Testis (tissue), 3 donors: ENCODE measurements around the gene ADAD2. TPM values are rescaled to one million over a fixed set of nuclear protein-coding genes. Genes with fewer than 3 reads are reported as not detected.
"Not testable (repeated sequence)": the region's sequence is repeated elsewhere in the genome, so short reads cannot be mapped to it uniquely, and the experiment has no call there.

Experiments
- DNase-seq: peaks from one replicate; pipeline ENCODE4 v3.0.0-alpha.2; 2019
- H3K27ac ChIP-seq, 2 donors: fragments of 200-600 bp; sonication (generic); one replicate each; pipeline ENCODE4 v1.5.1; 2019
- H3K27me3 ChIP-seq: fragments of 200-600 bp; sonication (generic); one replicate; pipeline ENCODE4 v1.5.1; 2019
- H3K36me3 ChIP-seq: fragments of 200-600 bp; sonication (generic); one replicate; pipeline ENCODE4 v1.5.1; 2017; ENCODE audit warnings: low read depth; ENCODE audit errors: missing control alignments
- H3K4me1 ChIP-seq: fragments of 200-600 bp; sonication (generic); one replicate; pipeline ENCODE4 v1.5.1; 2019
- H3K4me3 ChIP-seq, 2 donors: fragments of 200-600 bp; sonication (generic); one replicate each; pipeline ENCODE4 v1.5.1; 2017 to 2019
- H3K9me3 ChIP-seq: fragments of 200-600 bp; sonication (generic); one replicate; pipeline ENCODE4 v1.5.1; 2017
- POLR2A ChIP-seq: fragments of 450-650 bp; IDR thresholded peaks from one replicate; pipeline ENCODE4 v1.6.1; 2017; ENCODE audit warnings: antibody characterized with exemption, mild to moderate bottlenecking, moderate library complexity
- whole genome bisulfite sequencing, 2 donors: methylation state at CpG; one replicate each; pipeline ENCODE4 v1.1.5; 2018; 5-methylcytosine and 5-hydroxymethylcytosine counted together
- intact Hi-C: fragments of 100-400 bp; cut with DNase I; formaldehyde crosslinking; loops from one replicate; pipeline ENCODE4 v1.15.1; 2023; ENCODE audit warnings: low total_unique reads
- polyA plus RNA-seq: library from polyadenylated mRNA; stranded (reverse); fragments of 350-450 nt; fragmentation: Illumina TruSeq; extraction: RNeasy Lipid Tissue Mini Kit (QIAGEN cat#74804); gene quantifications from one replicate; pipeline ENCODE4 v1.2.3, GENCODE V29; 2014; ENCODE audit warnings: low read depth, low replicate concordance; ENCODE audit not compliant: insufficient read depth
- total RNA-seq, 2 donors: library from RNA; depleted of rRNA; stranded (reverse); fragments of >200 nt; gene quantifications; one replicate each; pipeline ENCODE4 v1.2.3, GENCODE V29; 2016
- TF ChIP-seq, protein P1 (sequence below), 3 experiments: fragments of 450-650 bp in 2 of 3; fragments of 200-600 bp in 1 of 3; sonication (generic) in 1 of 3; IDR thresholded peaks; one replicate each; pipeline ENCODE4 v1.5.1; 2016 to 2019; ENCODE audit warnings: antibody characterized with exemption in 3 of 3, mild to moderate bottlenecking in 2 of 3, moderate library complexity in 1 of 3

ADAD2 gene
- total and polyA plus RNA-seq, 3 donors from 2014 or later: 98.4 to 174 (median 133) TPM

- no peak overlapping the region for H3K4me3 ChIP-seq
- H3K9me3 ChIP-seq: no peaks in the 10 kb centered on the region
- TF ChIP-seq, protein P1, sequence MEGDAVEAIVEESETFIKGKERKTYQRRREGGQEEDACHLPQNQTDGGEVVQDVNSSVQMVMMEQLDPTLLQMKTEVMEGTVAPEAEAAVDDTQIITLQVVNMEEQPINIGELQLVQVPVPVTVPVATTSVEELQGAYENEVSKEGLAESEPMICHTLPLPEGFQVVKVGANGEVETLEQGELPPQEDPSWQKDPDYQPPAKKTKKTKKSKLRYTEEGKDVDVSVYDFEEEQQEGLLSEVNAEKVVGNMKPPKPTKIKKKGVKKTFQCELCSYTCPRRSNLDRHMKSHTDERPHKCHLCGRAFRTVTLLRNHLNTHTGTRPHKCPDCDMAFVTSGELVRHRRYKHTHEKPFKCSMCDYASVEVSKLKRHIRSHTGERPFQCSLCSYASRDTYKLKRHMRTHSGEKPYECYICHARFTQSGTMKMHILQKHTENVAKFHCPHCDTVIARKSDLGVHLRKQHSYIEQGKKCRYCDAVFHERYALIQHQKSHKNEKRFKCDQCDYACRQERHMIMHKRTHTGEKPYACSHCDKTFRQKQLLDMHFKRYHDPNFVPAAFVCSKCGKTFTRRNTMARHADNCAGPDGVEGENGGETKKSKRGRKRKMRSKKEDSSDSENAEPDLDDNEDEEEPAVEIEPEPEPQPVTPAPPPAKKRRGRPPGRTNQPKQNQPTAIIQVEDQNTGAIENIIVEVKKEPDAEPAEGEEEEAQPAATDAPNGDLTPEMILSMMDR (IDR thresholded peaks at IDR 0.05): no peak
- no peak for TF ChIP-seq POLR2A
- 86 to 91% methylated on average over 4 of the region's 4 CpGs for WGBS, 2 donors
- intact Hi-C loops: no loop called here
- H3K27me3 ChIP-seq: no peaks in the 10 kb centered on the region
- H3K27ac ChIP-seq: no peak overlapping the region
- no peaks in the 10 kb centered on the region for H3K4me1 ChIP-seq
- no peaks in the 10 kb centered on the region for H3K36me3 ChIP-seq
- no peak for DNase-seq
These were observed 21.7 kb downstream of the ADAD2 start for GRCh38 chr16:84212631-84213030.

GRCh38 chr16:84214451-84215066, 23.6 kb downstream of the ADAD2 start:
- no peak for DNase-seq
- no peak overlapping the region for H3K27ac ChIP-seq
- TF ChIP-seq, protein P1 (IDR thresholded peaks at IDR 0.05): no peak
- TF ChIP-seq POLR2A: no peak
- no peaks in the 10 kb centered on the region for H3K27me3 ChIP-seq
- H3K9me3 ChIP-seq: no peaks in the 10 kb centered on the region
- WGBS, 2 donors: 89 to 90% methylated on average over 11 to 15 of the region's 15 CpGs
- no peaks in the 10 kb centered on the region for H3K4me1 ChIP-seq
- intact Hi-C loops: no loop called here
- H3K4me3 ChIP-seq: no peak overlapping the region
- no peaks in the 10 kb centered on the region for H3K36me3 ChIP-seq

- H3K9me3 ChIP-seq: no peaks in the 10 kb centered on the region
- 91% methylated on average over 5 of the region's 5 CpGs for WGBS, 2 donors
- no peak overlapping the region for H3K4me3 ChIP-seq
- intact Hi-C loops: no loop called here
- H3K27ac ChIP-seq: no peak overlapping the region
- TF ChIP-seq POLR2A: no peak
- TF ChIP-seq, protein P1 (IDR thresholded peaks at IDR 0.05): no peak
- no peaks in the 10 kb centered on the region for H3K27me3 ChIP-seq
- no peak for DNase-seq
- no peaks in the 10 kb centered on the region for H3K4me1 ChIP-seq
- no peaks in the 10 kb centered on the region for H3K36me3 ChIP-seq
These were observed 24.6 kb downstream of the ADAD2 start for GRCh38 chr16:84215531-84215930.

DNA sequence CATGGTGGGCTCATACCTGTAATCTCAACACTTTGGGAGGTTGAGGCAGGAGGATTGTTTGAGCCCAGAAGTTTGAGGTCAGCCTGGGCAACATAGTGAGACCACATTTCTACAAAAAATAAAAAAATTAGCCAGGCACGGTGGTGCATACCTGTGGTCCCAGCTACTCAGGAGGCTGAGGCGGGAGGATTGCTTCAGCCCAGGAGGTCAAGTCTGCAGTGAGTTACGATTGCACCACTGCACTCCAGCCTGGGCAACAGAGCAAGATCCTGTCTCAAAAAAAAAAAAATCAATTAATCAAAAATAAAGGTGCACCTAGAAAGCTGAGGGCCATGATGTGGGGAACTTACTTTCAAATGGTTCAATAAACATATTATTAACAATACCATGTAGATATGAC, 25.2 kb downstream of the ADAD2 start:
- not testable (repeated sequence) for H3K36me3 ChIP-seq, H3K4me3 ChIP-seq

DNA sequence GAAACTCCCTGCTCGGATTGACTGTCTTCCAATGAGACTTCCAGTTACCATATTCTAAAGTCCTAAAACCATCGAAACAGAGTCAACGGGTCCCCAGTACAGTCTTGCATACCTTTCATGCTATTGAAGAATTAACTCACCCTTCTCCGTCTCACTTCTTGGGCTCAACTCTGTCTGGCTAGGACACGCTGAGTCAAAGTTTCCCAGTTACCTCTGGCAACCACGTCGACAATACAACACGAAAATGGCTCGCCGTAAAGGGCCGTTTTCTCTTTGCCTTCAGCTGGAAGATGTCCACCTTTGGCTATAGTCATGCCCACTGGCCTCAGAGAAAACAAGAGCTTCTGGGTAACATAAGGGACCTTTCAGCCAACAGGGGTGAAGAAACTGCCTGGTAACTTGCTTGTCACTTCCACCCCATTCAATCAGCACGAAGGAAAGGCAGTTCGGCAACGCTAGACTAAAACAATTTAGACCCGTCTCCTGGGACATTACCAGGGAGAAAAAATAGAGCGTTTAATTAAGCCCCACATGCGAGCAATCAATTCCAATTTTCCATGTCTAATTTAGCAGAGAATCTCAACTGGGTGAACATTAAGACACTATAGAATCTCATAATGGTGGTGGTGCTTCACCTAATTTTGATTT, 27.3 kb downstream of the ADAD2 start:
- WGBS, 2 donors: 88 to 90% methylated on average over 17 of the region's 17 CpGs
- DNase-seq: no peak
- Histone ChIP-seq H3K9me3 (no peaks in the 10 kb centered on the region), H3K27ac (no peak overlapping the region), H3K4me1 (no peaks in the 10 kb centered on the region), H3K4me3 (no peak overlapping the region), H3K36me3 (no peaks in the 10 kb centered on the region), H3K27me3 (no peaks in the 10 kb centered on the region)
- TF ChIP-seq POLR2A: no peak
- TF ChIP-seq, protein P1 (IDR thresholded peaks at IDR 0.05): no peak
- intact Hi-C loops: no loop called here

More for the DNA sequence above, 25.2 kb downstream of the ADAD2 start:
- H3K27me3 ChIP-seq, H3K4me1 ChIP-seq, H3K27ac ChIP-seq, intact Hi-C loops, H3K9me3 ChIP-seq, DNase-seq: not testable (repeated sequence)
- WGBS, 2 donors: 93 to 98% methylated on average over 3 of the region's 3 CpGs
